ENCODE data around the gene MTUS2.
A peak's percentile ranks its signal among the peaks of the same experiment; 100 is the strongest.

The MTUS2 gene
- long read RNA-seq, partial matches to known transcripts: 0 of 3 reads
- long read RNA-seq, other reads (novel, unspliced or antisense): 3 of 3 reads

DNA sequence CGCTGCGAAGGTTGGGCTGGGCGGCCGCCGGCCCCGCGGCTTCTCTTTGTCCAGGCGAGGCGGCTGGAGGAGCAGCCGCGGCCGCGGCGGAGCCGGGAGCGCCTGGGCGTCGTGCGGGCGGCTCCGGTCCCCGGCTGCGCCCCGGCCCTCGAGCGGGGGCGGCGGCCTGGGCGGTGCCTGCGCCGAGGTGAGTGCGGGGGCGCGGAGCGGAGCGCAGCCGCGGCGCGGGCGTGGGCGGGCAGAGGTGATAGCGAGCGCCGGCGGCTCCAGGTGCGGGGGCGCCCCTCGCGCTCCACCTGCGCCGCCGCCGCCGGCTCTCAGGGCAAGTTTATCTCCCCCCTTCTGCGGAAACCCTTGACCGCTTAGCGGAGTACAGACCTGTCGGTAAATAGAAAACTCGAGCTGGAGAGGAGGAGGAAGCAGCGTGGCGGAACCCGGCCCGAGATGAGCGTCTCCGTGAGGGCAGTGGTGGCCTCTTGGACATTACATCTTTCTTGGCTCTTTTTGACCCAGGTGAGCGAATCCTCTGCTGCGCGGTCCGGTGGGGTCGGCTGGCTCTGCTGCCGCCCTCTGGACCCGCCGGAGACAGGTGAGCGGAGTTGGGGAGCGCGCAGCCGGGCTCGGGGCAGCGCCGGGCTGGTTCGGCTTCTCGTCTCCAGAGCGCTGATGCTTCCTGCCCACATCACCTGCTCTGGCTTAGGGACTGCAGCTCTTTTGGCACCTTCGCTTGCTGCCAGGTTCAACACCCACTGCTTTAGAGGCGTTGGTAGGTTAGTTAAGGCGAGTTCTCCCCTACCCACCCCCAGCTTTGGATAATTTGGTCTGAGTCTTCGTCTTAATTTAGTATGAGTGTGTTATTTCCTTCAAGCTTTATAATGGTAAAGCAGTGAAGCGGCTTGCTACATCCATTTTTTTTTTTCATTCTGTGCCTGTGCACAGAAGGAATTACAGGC lies at the start of gene MTUS2:
TSS of gene MTUS2 (plus strand) at position 241 of the 953 bp plus-strand sequence.
- DNase-seq (ENCODE audit: low read depth in 1 of 2, low spot score in 1 of 2): no peak
- H3K4me3 ChIP-seq (replicated peaks; ENCODE audit: insufficient read depth, low read length): peak within 1 kb of the TSS; percentile 33
- no peak within 1 kb of the TSS for H3K27ac ChIP-seq (replicated peaks)
- TF ChIP-seq, protein P1, sequence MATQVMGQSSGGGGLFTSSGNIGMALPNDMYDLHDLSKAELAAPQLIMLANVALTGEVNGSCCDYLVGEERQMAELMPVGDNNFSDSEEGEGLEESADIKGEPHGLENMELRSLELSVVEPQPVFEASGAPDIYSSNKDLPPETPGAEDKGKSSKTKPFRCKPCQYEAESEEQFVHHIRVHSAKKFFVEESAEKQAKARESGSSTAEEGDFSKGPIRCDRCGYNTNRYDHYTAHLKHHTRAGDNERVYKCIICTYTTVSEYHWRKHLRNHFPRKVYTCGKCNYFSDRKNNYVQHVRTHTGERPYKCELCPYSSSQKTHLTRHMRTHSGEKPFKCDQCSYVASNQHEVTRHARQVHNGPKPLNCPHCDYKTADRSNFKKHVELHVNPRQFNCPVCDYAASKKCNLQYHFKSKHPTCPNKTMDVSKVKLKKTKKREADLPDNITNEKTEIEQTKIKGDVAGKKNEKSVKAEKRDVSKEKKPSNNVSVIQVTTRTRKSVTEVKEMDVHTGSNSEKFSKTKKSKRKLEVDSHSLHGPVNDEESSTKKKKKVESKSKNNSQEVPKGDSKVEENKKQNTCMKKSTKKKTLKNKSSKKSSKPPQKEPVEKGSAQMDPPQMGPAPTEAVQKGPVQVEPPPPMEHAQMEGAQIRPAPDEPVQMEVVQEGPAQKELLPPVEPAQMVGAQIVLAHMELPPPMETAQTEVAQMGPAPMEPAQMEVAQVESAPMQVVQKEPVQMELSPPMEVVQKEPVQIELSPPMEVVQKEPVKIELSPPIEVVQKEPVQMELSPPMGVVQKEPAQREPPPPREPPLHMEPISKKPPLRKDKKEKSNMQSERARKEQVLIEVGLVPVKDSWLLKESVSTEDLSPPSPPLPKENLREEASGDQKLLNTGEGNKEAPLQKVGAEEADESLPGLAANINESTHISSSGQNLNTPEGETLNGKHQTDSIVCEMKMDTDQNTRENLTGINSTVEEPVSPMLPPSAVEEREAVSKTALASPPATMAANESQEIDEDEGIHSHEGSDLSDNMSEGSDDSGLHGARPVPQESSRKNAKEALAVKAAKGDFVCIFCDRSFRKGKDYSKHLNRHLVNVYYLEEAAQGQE (IDR thresholded peaks at IDR 0.05; ENCODE audit: insufficient replicate concordance, low read depth): no peak
- TF ChIP-seq POLR2AphosphoS5 (IDR thresholded peaks at IDR 0.05; ENCODE audit: low read depth) (no peak), SPI1 (IDR thresholded peaks at IDR 0.05; ENCODE audit: borderline replicate concordance, low read depth) (no peak), GABPA (IDR thresholded peaks at IDR 0.05; ENCODE audit: low read depth) (no peak)
- TF ChIP-seq, protein P2, sequence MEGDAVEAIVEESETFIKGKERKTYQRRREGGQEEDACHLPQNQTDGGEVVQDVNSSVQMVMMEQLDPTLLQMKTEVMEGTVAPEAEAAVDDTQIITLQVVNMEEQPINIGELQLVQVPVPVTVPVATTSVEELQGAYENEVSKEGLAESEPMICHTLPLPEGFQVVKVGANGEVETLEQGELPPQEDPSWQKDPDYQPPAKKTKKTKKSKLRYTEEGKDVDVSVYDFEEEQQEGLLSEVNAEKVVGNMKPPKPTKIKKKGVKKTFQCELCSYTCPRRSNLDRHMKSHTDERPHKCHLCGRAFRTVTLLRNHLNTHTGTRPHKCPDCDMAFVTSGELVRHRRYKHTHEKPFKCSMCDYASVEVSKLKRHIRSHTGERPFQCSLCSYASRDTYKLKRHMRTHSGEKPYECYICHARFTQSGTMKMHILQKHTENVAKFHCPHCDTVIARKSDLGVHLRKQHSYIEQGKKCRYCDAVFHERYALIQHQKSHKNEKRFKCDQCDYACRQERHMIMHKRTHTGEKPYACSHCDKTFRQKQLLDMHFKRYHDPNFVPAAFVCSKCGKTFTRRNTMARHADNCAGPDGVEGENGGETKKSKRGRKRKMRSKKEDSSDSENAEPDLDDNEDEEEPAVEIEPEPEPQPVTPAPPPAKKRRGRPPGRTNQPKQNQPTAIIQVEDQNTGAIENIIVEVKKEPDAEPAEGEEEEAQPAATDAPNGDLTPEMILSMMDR (IDR thresholded peaks at IDR 0.05; ENCODE audit: insufficient read depth, low read length): no peak
- peaks cover 39% of the 10 kb centered on the region for H3K27me3 ChIP-seq (ENCODE audit: insufficient read depth, poor library complexity, severe bottlenecking)

DNA sequence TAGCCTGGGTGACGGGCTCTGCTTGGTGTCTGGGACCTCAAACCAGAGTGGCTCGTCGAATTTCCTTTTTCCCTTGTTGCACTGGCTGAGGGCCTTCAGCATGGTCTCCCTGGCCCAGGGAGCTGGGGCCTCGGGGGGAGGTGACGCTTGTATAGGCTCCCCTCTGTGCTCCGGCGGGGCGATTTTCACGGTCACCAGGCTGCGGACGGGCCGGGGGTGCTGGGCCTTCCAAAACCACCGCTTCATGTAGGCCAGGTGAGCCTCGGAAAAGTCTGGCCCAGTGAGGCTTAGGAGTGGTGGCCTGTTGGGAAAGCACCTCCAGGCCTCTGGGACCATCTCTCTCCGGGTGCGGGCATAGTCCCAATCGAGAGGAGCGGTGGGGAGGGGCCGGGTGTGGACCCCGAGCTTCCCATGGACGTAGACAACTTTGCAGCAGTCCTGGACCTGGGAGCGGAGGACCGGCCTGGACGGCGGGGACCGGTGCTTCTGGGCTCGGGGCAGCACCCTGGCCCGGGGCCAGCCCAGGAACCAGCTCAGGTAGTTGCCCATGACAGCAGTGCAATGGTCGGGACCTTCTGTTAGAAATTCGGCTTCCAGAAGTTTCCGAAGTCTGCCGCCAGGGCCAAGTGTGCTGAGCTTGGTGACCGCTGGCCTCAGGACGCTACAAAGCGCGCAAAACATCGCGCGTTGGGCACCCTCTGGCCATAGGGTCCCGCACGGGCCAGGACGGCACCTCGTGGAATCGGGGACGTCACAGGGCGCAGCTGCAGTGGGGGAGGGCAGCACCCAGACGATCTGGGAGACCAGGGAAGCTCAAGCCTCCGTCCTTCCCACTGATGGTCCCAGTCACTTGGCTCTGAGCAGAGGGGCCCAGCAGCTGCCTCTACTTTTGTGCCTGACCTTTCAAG lies 41.6 kb upstream of the MTUS2 start:
- H3K27ac ChIP-seq (replicated peaks): no peak overlapping the region
- no peak for DNase-seq (ENCODE audit: low read depth in 1 of 2, low spot score in 1 of 2)
- TF ChIP-seq POLR2AphosphoS5 (IDR thresholded peaks at IDR 0.05; ENCODE audit: low read depth) (no peak), GABPA (IDR thresholded peaks at IDR 0.05; ENCODE audit: low read depth) (no peak), SPI1 (IDR thresholded peaks at IDR 0.05; ENCODE audit: borderline replicate concordance, low read depth) (no peak)
- TF ChIP-seq, protein P2 (IDR thresholded peaks at IDR 0.05; ENCODE audit: insufficient read depth, low read length): no peak
- TF ChIP-seq, protein P1 (IDR thresholded peaks at IDR 0.05; ENCODE audit: insufficient replicate concordance, low read depth): no peak
- H3K4me3 ChIP-seq (replicated peaks; ENCODE audit: insufficient read depth, low read length): no peak overlapping the region
- H3K27me3 ChIP-seq (ENCODE audit: insufficient read depth, poor library complexity, severe bottlenecking): peaks cover 6% of the 10 kb centered on the region

DNA sequence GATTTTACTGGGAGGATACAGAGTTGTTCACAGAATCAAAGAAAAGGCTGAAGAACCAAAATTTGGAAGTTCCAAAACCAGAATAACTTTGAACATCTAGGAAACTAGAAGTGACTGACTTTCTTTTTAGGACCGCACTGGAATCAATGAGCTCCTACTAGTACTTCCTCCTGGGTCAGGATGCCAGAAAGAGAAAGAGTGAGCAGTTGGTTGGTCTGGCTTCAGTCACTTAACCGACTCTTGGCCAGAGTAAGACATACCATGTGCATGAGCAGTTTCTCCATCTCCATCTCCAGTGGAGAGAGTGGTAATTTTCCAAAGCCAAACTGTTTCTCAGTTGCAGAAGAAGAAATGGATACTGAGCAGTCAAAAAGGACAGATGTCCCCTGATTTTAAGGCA lies 27.1 kb upstream of the MTUS2 start:
- peaks cover 12% of the 10 kb centered on the region for H3K27me3 ChIP-seq (ENCODE audit: insufficient read depth, poor library complexity, severe bottlenecking)
- no peak for DNase-seq (ENCODE audit: low read depth in 1 of 2, low spot score in 1 of 2)
- no peak for TF ChIP-seq GABPA (IDR thresholded peaks at IDR 0.05; ENCODE audit: low read depth)
- TF ChIP-seq SPI1 (IDR thresholded peaks at IDR 0.05; ENCODE audit: borderline replicate concordance, low read depth): no peak
- no peak for TF ChIP-seq POLR2AphosphoS5 (IDR thresholded peaks at IDR 0.05; ENCODE audit: low read depth)
- TF ChIP-seq, protein P2 (IDR thresholded peaks at IDR 0.05; ENCODE audit: insufficient read depth, low read length): no peak
- TF ChIP-seq, protein P1 (IDR thresholded peaks at IDR 0.05; ENCODE audit: insufficient replicate concordance, low read depth): no peak
- H3K27ac ChIP-seq (replicated peaks): no peak overlapping the region
- H3K4me3 ChIP-seq (replicated peaks; ENCODE audit: insufficient read depth, low read length): no peak overlapping the region

Data from HL-60 (cell line).